BLaER1 (cell line): Measurements from ENCODE around the gene TMEM269.

ENCODE experiments used
- H3K27ac ChIP-seq: shearing (Covaris generic); formaldehyde crosslinking; 2 replicates; pipeline ENCODE4 v1.8.1; 2022
- H3K27me3 ChIP-seq: shearing (Covaris generic); formaldehyde crosslinking; 2 replicates; pipeline ENCODE4 v1.8.1; 2022
- H3K36me3 ChIP-seq: shearing (Covaris generic); formaldehyde crosslinking; 2 replicates; pipeline ENCODE4 v1.8.1; 2022
- H3K4me1 ChIP-seq: shearing (Covaris generic); formaldehyde crosslinking; 2 replicates; pipeline ENCODE4 v1.8.1; 2022
- H3K4me2 ChIP-seq: shearing (Covaris generic); formaldehyde crosslinking; 2 replicates; pipeline ENCODE4 v1.8.1; 2022
- H3K4me3 ChIP-seq: shearing (Covaris generic); formaldehyde crosslinking; 2 replicates; pipeline ENCODE4 v1.8.1; 2022
- H3K9ac ChIP-seq: shearing (Covaris generic); formaldehyde crosslinking; 2 replicates; pipeline ENCODE4 v1.8.1; 2022
- H3K9me3 ChIP-seq: shearing (Covaris generic); formaldehyde crosslinking; 2 replicates; pipeline ENCODE4 v1.8.1; 2022
- H4K20me1 ChIP-seq: shearing (Covaris generic); formaldehyde crosslinking; 2 replicates; pipeline ENCODE4 v1.8.1; 2022
- Cebpa-rat ChIP-seq: shearing (Covaris generic); IDR thresholded peaks from 2 replicates; pipeline ENCODE4 v1.8.1; 2022

The TMEM269 gene

GRCh38 chr1:42784946-42785693, at the start of gene TMEM269:
TSS of gene TMEM269 (plus strand) at chr1:42784991. CDS start at chr1:42789894, 4,903 bp downstream.
- H3K9ac ChIP-seq, result peak within 1 kb of the TSS; percentile 15; the same call in 1 of the 2 replicates
- no peaks in the 10 kb centered on the region for H4K20me1 ChIP-seq
- peak within 1 kb of the TSS; percentile 81 for H3K4me2 ChIP-seq
- no peaks in the 10 kb centered on the region for H3K9me3 ChIP-seq
- no peak for TF ChIP-seq Cebpa-rat
- H3K4me1 ChIP-seq, result peaks cover 24% of the 10 kb centered on the region
- peaks cover 44% of the 10 kb centered on the region for H3K36me3 ChIP-seq
- H3K27me3 ChIP-seq, result no peaks in the 10 kb centered on the region
- H3K4me3 ChIP-seq, result 0 out of 2 replicates have a peak within 1 kb of the TSS, but pooled peaks have one; percentile 38
- H3K27ac ChIP-seq, result no peak within 1 kb of the TSS

- Histone ChIP-seq H3K27ac (peak overlapping the region; percentile 74; the same call in 1 of the 2 replicates), H3K4me2 (no peak overlapping the region), H3K4me1 (peaks cover 54% of the 10 kb centered on the region), H4K20me1 (no peaks in the 10 kb centered on the region), H3K27me3 (no peaks in the 10 kb centered on the region), H3K4me3 (no peak overlapping the region), H3K9ac (no peak overlapping the region), H3K9me3 (no peaks in the 10 kb centered on the region), H3K36me3 (no peaks in the 10 kb centered on the region)
- no peak for TF ChIP-seq Cebpa-rat
These were observed 49.7 kb upstream of the TMEM269 start for GRCh38 chr1:42735056-42735455.

GRCh38 chr1:42735477-42736105, 49.2 kb upstream of the TMEM269 start:
- no peaks in the 10 kb centered on the region for H4K20me1 ChIP-seq
- H3K36me3 ChIP-seq, result no peaks in the 10 kb centered on the region
- H3K9ac ChIP-seq, result no peak overlapping the region
- H3K4me2 ChIP-seq, result peak overlapping the region; percentile 24; the same call in 1 of the 2 replicates
- H3K27ac ChIP-seq, result peak overlapping the region; percentile 74; the same call in 1 of the 2 replicates
- no peak for TF ChIP-seq Cebpa-rat
- no peaks in the 10 kb centered on the region for H3K9me3 ChIP-seq
- H3K4me3 ChIP-seq, result no peak overlapping the region
- no peaks in the 10 kb centered on the region for H3K27me3 ChIP-seq
- peaks cover 54% of the 10 kb centered on the region for H3K4me1 ChIP-seq

GRCh38 chr1:42736152-42736551, 48.6 kb upstream of the TMEM269 start:
- Histone ChIP-seq H4K20me1 (no peaks in the 10 kb centered on the region), H3K4me3 (no peak overlapping the region), H3K27me3 (no peaks in the 10 kb centered on the region), H3K27ac (peak overlapping the region; percentile 74), H3K9ac (0 out of 2 replicates have a peak overlapping the region, but pooled peaks have one; percentile 45), H3K4me2 (peak overlapping the region; percentile 80), H3K4me1 (peaks cover 54% of the 10 kb centered on the region), H3K9me3 (no peaks in the 10 kb centered on the region), H3K36me3 (no peaks in the 10 kb centered on the region)
- TF ChIP-seq Cebpa-rat, result no peak

GRCh38 chr1:42736571-42737200, 48.1 kb upstream of the TMEM269 start:
- no peaks in the 10 kb centered on the region for H3K27me3 ChIP-seq
- peak overlapping the region; percentile 45; the same call in 1 of the 2 replicates for H3K9ac ChIP-seq
- H3K36me3 ChIP-seq, result no peaks in the 10 kb centered on the region
- no peaks in the 10 kb centered on the region for H4K20me1 ChIP-seq
- no peak overlapping the region for H3K4me3 ChIP-seq
- peak overlapping the region; percentile 80 for H3K4me2 ChIP-seq
- TF ChIP-seq Cebpa-rat, result no peak
- H3K27ac ChIP-seq, result peak overlapping the region; percentile 74
- peaks cover 54% of the 10 kb centered on the region for H3K4me1 ChIP-seq
- no peaks in the 10 kb centered on the region for H3K9me3 ChIP-seq

- peak overlapping the region; percentile 45; the same call in 1 of the 2 replicates for H3K9ac ChIP-seq
- no peak overlapping the region for H3K4me3 ChIP-seq
These were observed 47.5 kb upstream of the TMEM269 start for GRCh38 chr1:42737257-42737656.

GRCh38 chr1:42737986-42738677, 46.7 kb upstream of the TMEM269 start:
- no peaks in the 10 kb centered on the region for H3K36me3 ChIP-seq
- TF ChIP-seq Cebpa-rat, result no peak
- no peaks in the 10 kb centered on the region for H3K9me3 ChIP-seq
- H3K4me1 ChIP-seq, result peaks cover 45% of the 10 kb centered on the region
- H3K27me3 ChIP-seq, result no peaks in the 10 kb centered on the region
- H3K9ac ChIP-seq, result 0 out of 2 replicates have a peak overlapping the region, but pooled peaks have one; percentile 19
- H3K4me3 ChIP-seq, result no peak overlapping the region
- H4K20me1 ChIP-seq, result no peaks in the 10 kb centered on the region
- H3K4me2 ChIP-seq, result peak overlapping the region; percentile 80
- H3K27ac ChIP-seq, result peak overlapping the region; percentile 74

More at GRCh38 chr1:42737257-42737656, 47.5 kb upstream of the TMEM269 start:
- Histone ChIP-seq H3K36me3 (no peaks in the 10 kb centered on the region), H4K20me1 (no peaks in the 10 kb centered on the region), H3K27ac (peak overlapping the region; percentile 74), H3K27me3 (no peaks in the 10 kb centered on the region), H3K4me2 (peak overlapping the region; percentile 80), H3K9me3 (no peaks in the 10 kb centered on the region), H3K4me1 (peaks cover 49% of the 10 kb centered on the region)
- no peak for TF ChIP-seq Cebpa-rat

GRCh38 chr1:42738678-42739226, 46.0 kb upstream of the TMEM269 start:
- H3K4me2 ChIP-seq, result peak overlapping the region; percentile 40
- no peaks in the 10 kb centered on the region for H3K27me3 ChIP-seq
- no peak overlapping the region for H3K9ac ChIP-seq
- no peaks in the 10 kb centered on the region for H3K36me3 ChIP-seq
- H3K4me1 ChIP-seq, result peaks cover 45% of the 10 kb centered on the region
- TF ChIP-seq Cebpa-rat, result no peak
- peak overlapping the region; percentile 74 for H3K27ac ChIP-seq
- no peaks in the 10 kb centered on the region for H3K9me3 ChIP-seq
- H3K4me3 ChIP-seq, result no peak overlapping the region
- no peaks in the 10 kb centered on the region for H4K20me1 ChIP-seq
